Astrocyte of the cerebellum (primary cell): Measurements from ENCODE around the gene SPNS1.
A peak's percentile ranks its signal among the peaks of the same experiment; 100 is the strongest.
"Not testable (repeated sequence)": the region's sequence is repeated elsewhere in the genome, so short reads cannot be mapped to it uniquely, and the experiment has no call there.

Experiments
- DNase-seq: peaks from one replicate; pipeline ENCODE4 v3.0.0-alpha.2; 2011; ENCODE audit warnings: low read depth
- H3K4me3 ChIP-seq: 2 replicates; pipeline ENCODE4 v1.5.1; 2011; ENCODE audit warnings: mild to moderate bottlenecking, low read depth, low read length, moderate library complexity
- in situ Hi-C: cut with HindIII; loops from 2 replicates; pipeline ENCODE4 v1.10.0; 2017; ENCODE audit warnings: low sequenced_read_pairs
- TF ChIP-seq, protein P1 (sequence below): IDR thresholded peaks from 2 replicates; pipeline ENCODE4 v1.5.1; 2012; ENCODE audit warnings: low read length, low read depth, moderate library complexity, mild to moderate bottlenecking; ENCODE audit errors: missing control alignments

Gene SPNS1

DNA sequence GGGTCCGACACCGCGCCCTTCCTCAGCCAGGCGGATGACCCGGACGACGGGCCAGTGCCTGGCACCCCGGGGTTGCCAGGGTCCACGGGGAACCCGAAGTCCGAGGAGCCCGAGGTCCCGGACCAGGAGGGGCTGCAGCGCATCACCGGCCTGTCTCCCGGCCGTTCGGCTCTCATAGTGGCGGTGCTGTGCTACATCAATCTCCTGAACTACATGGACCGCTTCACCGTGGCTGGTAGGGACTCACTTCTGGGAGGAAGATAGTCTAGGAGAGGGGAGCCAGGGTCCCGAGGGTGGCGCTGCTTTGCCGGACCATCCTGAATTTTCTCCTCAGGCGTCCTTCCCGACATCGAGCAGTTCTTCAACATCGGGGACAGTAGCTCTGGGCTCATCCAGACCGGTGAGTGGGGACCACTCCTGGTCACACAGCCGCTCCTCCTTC, 601 bp downstream of the SPNS1 start:
- in situ Hi-C loops = no loop called here
- DNase-seq = no peak
- peak overlapping the region; percentile 98 for H3K4me3 ChIP-seq
- TF ChIP-seq, protein P1, sequence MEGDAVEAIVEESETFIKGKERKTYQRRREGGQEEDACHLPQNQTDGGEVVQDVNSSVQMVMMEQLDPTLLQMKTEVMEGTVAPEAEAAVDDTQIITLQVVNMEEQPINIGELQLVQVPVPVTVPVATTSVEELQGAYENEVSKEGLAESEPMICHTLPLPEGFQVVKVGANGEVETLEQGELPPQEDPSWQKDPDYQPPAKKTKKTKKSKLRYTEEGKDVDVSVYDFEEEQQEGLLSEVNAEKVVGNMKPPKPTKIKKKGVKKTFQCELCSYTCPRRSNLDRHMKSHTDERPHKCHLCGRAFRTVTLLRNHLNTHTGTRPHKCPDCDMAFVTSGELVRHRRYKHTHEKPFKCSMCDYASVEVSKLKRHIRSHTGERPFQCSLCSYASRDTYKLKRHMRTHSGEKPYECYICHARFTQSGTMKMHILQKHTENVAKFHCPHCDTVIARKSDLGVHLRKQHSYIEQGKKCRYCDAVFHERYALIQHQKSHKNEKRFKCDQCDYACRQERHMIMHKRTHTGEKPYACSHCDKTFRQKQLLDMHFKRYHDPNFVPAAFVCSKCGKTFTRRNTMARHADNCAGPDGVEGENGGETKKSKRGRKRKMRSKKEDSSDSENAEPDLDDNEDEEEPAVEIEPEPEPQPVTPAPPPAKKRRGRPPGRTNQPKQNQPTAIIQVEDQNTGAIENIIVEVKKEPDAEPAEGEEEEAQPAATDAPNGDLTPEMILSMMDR = no peak

DNA sequence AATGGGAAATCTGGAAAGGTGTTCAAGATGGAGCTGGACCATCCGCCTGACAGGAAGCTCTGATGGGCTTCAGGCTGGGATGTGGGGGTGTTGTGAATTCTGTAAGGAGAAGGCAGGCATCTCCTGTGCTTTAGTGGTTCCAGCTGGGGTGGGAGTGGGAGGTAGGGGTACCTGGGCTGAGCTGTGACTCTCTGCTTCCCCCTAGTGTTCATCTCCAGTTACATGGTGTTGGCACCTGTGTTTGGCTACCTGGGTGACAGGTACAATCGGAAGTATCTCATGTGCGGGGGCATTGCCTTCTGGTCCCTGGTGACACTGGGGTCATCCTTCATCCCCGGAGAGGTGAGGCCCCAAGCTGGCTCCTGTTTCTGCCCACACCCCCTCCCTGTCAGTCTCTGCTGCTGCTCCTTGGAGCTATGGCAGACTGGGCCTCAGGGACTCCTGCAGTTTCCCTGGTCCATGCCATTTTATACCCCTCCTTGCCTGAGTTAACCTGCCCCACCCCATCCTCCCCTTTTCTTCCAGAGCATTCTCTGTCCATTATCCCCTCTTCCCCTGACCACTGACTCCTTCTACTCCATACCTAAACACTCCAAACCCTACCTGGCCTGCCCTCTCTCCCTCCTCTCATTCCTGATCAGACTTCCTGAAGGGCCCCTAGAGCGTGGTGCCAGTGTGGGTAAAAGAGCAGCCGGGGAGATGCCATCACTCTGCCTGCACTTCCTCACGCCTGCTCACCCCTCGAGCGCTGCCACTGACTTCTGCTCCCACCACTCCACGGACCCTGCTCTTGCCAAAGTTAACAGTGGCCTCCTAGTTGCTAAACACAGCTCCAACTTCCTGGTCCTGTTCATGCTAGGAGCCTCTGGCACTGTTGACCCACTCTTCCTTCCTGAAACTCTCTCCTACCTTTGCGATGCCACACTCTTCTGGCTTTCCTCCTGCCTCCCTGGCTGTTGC, 3.4 kb downstream of the SPNS1 start:
- DNase-seq = no peak
- in situ Hi-C loops = no loop called here
- TF ChIP-seq, protein P1 = peak; percentile 44
- no peak overlapping the region for H3K4me3 ChIP-seq

DNA sequence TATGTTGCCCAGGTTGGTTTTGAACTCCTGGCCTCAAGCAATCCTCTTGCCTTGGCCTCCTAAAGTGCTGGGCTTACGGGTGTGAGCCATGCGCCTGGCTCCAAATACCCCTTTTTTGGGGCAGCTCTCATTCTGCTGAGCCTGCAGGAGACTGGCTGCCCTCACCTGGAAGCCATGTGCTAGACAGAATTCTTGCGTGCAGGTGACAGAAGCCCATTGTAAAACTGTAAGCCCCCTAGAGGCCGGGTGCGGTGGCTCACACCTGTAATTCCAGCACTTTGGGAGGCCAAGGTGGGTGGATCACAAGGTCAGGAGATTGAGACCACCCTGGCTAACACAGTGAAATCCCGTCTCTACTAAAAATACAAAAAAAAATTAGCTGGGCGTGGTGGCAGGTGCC, 5.8 kb downstream of the SPNS1 start:
- in situ Hi-C loops, H3K4me3 ChIP-seq, DNase-seq: not testable (repeated sequence)

DNA sequence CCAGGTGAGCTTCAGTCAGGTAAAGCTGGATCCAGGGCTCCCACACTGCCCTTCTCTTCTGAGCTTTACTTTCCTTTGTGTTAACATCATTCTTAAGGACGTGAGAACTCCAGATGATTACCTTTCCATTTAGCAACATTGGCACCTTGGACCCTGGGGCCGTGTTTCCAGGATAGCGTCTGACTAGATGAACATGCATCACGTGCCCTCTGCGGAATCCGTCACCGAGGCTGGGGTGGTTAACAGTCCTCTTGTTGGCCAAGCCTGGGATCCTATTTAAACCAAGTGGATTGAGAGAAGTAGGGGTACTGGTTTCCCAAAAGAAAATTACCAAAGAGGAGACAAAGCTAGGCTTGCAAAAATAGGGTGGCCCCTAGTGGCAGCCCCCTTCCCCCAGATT, 6.4 kb downstream of the SPNS1 start:
- no peak for DNase-seq
- TF ChIP-seq, protein P1 = no peak
- in situ Hi-C loops = no loop called here
- H3K4me3 ChIP-seq = no peak overlapping the region

DNA sequence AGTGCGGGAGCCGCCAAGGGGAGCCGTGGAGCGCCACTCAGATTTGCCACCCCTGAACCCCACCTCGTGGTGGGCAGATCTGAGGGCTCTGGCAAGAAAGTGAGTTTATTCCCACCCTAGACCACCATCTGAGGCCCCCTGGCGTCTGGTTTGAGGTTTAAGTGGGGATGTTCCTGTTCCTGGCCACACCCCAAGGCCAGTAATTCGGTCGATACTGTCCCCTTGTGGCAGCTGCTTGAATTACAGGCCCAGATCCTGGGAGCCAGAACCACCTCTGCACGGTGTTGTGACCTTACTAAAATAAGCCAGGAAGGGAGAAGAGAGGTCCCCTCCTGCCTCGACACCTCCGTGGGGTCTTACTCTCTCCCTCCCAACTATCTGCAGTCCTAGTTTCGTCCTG, 6.9 kb downstream of the SPNS1 start:
- TF ChIP-seq, protein P1 = peak; percentile 56
- no peak for DNase-seq
- in situ Hi-C loops = no loop called here
- no peak overlapping the region for H3K4me3 ChIP-seq

DNA sequence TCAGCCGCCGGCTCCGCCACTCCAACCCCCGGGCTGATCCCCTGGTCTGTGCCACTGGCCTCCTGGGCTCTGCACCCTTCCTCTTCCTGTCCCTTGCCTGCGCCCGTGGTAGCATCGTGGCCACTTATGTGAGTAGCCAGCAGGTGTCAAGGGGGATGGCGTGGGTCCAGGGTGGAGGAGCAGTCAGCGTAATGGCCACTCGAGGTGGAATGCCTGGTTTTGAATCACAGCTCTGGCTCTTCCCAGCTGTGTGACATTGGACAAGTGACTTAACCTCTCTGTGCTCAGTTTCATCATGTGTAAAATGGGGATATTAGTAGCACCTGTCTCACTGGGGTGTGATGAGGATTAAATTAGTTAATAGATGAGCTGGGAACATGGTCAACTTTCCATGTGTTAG, 7.8 kb downstream of the SPNS1 start:
- in situ Hi-C loops = no loop called here
- no peak for DNase-seq
- no peak overlapping the region for H3K4me3 ChIP-seq
- TF ChIP-seq, protein P1 = no peak

DNA sequence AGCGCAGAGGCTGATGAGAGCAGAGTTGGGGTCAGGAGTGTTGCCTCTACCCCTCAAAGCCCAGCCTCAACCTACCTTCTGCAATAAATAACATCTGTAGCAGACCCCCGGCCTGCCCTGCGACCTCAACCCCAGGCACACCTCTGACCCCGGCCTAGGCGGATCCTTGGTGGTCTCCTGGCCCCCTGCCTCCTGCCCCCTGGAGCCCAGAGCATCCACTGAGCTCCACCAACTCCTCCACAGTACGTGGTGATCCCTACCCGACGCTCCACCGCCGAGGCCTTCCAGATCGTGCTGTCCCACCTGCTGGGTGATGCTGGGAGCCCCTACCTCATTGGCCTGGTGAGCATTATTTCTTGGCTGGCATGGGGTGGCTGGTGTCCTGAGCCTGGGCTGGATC, 8.4 kb downstream of the SPNS1 start:
- DNase-seq = no peak
- H3K4me3 ChIP-seq = no peak overlapping the region
- in situ Hi-C loops = no loop called here
- TF ChIP-seq, protein P1 = no peak
